ENCODE measurements around the gene FRMPD1. TPM values are rescaled to one million over a fixed set of nuclear protein-coding genes. Genes with fewer than 3 reads are reported as not detected.
A peak's percentile ranks its signal among the peaks of the same experiment; 100 is the strongest.

The FRMPD1 gene
- total RNA-seq, 4 donors from 2014 or later, result 0.46 to 1.7 (median 1.0) TPM

GRCh38 chr9:37740128-37740527 lies 89.4 kb downstream of the FRMPD1 start:
- ATAC-seq (no peak), DNase-seq (no peak)
- no peaks in the 10 kb centered on the region for H3K9me3 ChIP-seq
- intact Hi-C loops (cut with DNase I; ENCODE audit: low total_unique reads), result no loop called here
- in situ Hi-C loops (cut with MboI; ENCODE audit: low sequenced_read_pairs in 4 of 4), result no loop called here
- H3K4me3 ChIP-seq, result no peak overlapping the region
- no peaks in the 10 kb centered on the region for H3K36me3 ChIP-seq
- no peak overlapping the region for H3K27ac ChIP-seq
- H3K27me3 ChIP-seq, result no peaks in the 10 kb centered on the region
- TF ChIP-seq CTCF (IDR thresholded peaks at IDR 0.05 in 4 of 5, conservative IDR thresholded peaks at IDR 0.05 in 1 of 5) (no peak), POLR2A (IDR thresholded peaks at IDR 0.05) (no peak)
- no peaks in the 10 kb centered on the region for H3K4me1 ChIP-seq

GRCh38 chr9:37740631-37741328 lies 90.0 kb downstream of the FRMPD1 start:
- no peak for ATAC-seq

GRCh38 chr9:37745970-37746369 lies 95.2 kb downstream of the FRMPD1 start:
- no peak for TF ChIP-seq CTCF (IDR thresholded peaks at IDR 0.05 in 4 of 5, conservative IDR thresholded peaks at IDR 0.05 in 1 of 5)
- H3K27me3 ChIP-seq, result no peaks in the 10 kb centered on the region
- DNase-seq (no peak), ATAC-seq (no peak)
- no peaks in the 10 kb centered on the region for H3K36me3 ChIP-seq
- intact Hi-C loops (cut with DNase I; ENCODE audit: low total_unique reads), result no loop called here
- no peaks in the 10 kb centered on the region for H3K9me3 ChIP-seq
- no peak overlapping the region for H3K4me3 ChIP-seq
- in situ Hi-C loops (cut with MboI; ENCODE audit: low sequenced_read_pairs in 4 of 4), result no loop called here
- H3K27ac ChIP-seq, result no peak overlapping the region
- H3K4me1 ChIP-seq, result no peaks in the 10 kb centered on the region

More at GRCh38 chr9:37740631-37741328, 90.0 kb downstream of the FRMPD1 start:
- DNase-seq, result no peak
- Histone ChIP-seq H3K4me3 (no peak overlapping the region), H3K9me3 (no peaks in the 10 kb centered on the region), H3K27me3 (no peaks in the 10 kb centered on the region), H3K4me1 (no peaks in the 10 kb centered on the region), H3K27ac (no peak overlapping the region), H3K36me3 (no peaks in the 10 kb centered on the region)
- TF ChIP-seq POLR2A (IDR thresholded peaks at IDR 0.05) (no peak), CTCF (IDR thresholded peaks at IDR 0.05 in 4 of 5, conservative IDR thresholded peaks at IDR 0.05 in 1 of 5) (no peak)
- in situ Hi-C loops (cut with MboI; ENCODE audit: low sequenced_read_pairs in 4 of 4) (no loop called here), intact Hi-C loops (cut with DNase I; ENCODE audit: low total_unique reads) (no loop called here)

GRCh38 chr9:37746448-37747270 lies 95.9 kb downstream of the FRMPD1 start:
- in situ Hi-C loops (cut with MboI; ENCODE audit: low sequenced_read_pairs in 4 of 4), result no loop called here
- ATAC-seq, result peak in 1 of 2 donors; percentile 30
- intact Hi-C loops (cut with DNase I; ENCODE audit: low total_unique reads), result no loop called here

More at GRCh38 chr9:37746448-37747270, 95.9 kb downstream of the FRMPD1 start:
- no peaks in the 10 kb centered on the region for H3K27me3 ChIP-seq
- no peaks in the 10 kb centered on the region for H3K4me1 ChIP-seq
- no peak overlapping the region for H3K27ac ChIP-seq
- H3K9me3 ChIP-seq, result no peaks in the 10 kb centered on the region
- H3K4me3 ChIP-seq, result no peak overlapping the region
- DNase-seq, result no peak
- TF ChIP-seq CTCF (IDR thresholded peaks at IDR 0.05 in 4 of 5, conservative IDR thresholded peaks at IDR 0.05 in 1 of 5), result no peak
- TF ChIP-seq POLR2A (IDR thresholded peaks at IDR 0.05), result no peak
- H3K36me3 ChIP-seq, result no peaks in the 10 kb centered on the region

Measured in gastrocnemius medialis (tissue), 4 donors.